GM10266 (cell line): ENCODE results near the gene NUP155.
"Not testable (repeated sequence)": the region's sequence is repeated elsewhere in the genome, so short reads cannot be mapped to it uniquely, and the experiment has no call there.

Experiments used
- DNase-seq: peaks from one replicate; pipeline ENCODE4 v3.0.0; 2012; ENCODE audit errors: extremely low spot score
- TF ChIP-seq, protein P1 (sequence below): IDR thresholded peaks from 2 replicates; pipeline ENCODE4 v1.5.1; 2012; ENCODE audit warnings: mild to moderate bottlenecking, low read depth; ENCODE audit not compliant: control insufficient read depth, insufficient read depth; ENCODE audit errors: missing control alignments

NUP155 gene

DNA sequence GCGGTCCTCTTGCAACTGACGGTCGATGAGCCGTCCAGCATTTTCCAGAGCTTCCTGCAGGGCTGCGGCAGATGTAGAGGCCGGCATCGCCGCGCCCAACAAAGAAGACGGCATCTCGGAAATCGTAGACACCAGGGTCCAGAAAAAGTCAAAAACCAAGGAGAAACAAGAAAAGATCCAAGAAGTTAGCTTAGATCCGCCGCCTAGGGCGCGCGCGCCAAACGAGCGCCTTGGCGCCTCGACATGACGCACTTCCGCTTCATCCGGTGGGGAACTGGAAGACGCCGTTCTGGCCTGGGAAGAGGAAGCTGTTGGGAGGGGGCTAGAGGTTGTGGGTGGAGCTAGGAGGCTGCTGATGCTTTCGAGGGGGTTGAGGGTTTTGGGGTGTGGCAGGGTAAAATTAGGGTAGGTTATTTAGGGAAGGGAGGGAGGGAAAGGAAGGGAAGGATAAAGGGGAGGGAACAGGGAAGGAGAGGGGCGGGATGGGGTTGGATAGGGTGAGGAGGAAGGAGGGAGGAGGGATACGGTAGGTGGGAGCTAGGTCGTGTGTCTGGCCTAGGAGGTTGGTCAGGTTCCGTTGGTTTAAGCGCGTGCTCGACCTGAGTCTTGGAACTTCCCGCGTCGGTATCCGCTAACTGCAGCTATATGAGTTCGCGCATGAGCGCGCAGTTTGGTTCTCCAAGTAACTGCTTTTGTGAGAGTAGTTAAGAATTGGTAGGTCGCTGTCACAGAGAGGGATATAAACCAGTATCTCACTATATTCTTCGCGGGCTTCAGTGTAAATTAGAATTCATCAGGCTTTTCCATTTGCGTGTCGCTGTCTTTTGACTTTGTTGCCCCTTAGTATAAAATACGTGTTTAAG is at the start of gene NUP155:
NUP155 (minus strand) TSS at position 243 of the 863 bp plus-strand sequence; CDS start at position 114, 129 bp downstream.
- TF ChIP-seq, protein P1, sequence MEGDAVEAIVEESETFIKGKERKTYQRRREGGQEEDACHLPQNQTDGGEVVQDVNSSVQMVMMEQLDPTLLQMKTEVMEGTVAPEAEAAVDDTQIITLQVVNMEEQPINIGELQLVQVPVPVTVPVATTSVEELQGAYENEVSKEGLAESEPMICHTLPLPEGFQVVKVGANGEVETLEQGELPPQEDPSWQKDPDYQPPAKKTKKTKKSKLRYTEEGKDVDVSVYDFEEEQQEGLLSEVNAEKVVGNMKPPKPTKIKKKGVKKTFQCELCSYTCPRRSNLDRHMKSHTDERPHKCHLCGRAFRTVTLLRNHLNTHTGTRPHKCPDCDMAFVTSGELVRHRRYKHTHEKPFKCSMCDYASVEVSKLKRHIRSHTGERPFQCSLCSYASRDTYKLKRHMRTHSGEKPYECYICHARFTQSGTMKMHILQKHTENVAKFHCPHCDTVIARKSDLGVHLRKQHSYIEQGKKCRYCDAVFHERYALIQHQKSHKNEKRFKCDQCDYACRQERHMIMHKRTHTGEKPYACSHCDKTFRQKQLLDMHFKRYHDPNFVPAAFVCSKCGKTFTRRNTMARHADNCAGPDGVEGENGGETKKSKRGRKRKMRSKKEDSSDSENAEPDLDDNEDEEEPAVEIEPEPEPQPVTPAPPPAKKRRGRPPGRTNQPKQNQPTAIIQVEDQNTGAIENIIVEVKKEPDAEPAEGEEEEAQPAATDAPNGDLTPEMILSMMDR = no peak
- DNase-seq = peak; percentile 88

DNA sequence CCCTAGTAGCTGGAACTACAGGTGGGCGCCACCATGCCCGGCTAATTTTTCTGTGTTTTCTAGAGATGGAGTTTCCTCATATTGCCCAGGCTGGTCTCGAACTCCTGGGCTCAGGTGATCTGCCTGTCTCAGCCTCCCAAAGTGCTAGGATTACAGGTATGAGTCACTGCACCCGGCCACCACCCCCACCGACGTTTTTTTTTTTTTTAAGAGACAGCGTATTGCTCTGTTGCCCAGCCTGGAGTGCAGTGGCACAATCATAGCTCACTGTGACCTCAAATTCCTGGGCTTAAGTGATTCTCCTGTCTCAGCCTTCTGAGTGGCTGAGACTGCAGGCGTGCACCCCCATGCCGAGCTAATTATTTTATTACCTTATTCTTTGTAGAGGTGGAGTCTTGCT is 46.4 kb upstream of the NUP155 start:
- TF ChIP-seq, protein P1 = no peak
- DNase-seq = no peak

DNA sequence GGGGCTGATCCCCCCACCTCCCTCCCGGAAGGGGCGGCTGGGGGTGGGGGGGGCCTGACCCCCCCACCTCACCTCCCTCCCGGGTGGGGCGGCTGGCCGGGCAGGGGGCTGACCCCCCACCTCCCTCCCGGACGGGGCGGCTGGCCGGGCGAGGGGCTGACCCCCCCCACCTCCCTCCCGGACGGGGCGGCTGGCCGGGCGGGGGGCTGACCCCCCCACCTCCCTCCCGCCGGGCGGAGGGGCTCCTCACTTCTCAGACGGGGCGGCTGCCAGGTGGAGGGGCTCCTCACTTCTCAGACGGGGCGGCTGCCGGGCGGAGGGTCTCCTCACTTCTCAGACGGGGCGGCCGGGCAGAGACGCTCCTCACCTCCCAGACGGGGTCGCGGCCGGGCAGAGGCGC is 44.5 kb upstream of the NUP155 start:
- DNase-seq = not testable (repeated sequence)

DNA sequence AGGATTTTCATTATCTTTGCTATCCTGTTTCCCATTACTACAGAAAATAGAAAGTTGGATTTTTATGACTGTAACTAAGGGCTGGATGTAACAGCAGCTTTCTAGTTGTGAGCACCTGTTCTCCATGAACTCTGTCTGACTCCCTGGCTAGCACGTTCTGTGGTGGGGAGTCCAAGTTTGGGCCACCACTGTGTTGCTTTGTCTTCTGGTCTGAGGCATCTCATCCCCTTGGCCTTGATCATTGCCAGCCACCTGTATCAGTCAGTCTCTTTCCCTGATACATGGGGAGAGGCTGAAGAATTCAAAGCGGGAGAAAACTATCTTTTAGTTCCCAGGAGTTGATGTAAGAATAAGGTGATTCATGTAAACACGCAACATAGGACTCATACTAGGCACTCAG is 41.6 kb upstream of the NUP155 start:
- no peak for DNase-seq
- TF ChIP-seq, protein P1 = no peak

DNA sequence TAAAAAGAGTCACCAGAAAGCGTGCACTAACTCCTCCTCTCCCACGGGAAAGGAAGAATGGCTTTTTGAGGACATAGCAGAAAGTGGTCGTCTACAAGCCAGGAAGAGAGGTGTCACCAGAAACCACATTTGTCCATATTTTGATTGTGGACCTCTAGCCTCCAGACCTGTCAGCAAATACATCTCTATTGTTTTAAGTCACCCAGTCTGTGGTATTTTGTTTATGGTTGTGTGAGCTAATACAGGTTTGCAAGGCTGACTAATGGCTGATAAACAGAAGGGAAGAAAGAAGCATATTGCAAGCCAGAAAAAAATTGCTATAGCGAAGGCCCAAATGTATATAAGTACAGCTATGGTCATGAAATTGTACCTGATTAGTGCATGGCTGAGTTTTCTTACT is 29.6 kb upstream of the NUP155 start:
- TF ChIP-seq, protein P1 = no peak
- no peak for DNase-seq

DNA sequence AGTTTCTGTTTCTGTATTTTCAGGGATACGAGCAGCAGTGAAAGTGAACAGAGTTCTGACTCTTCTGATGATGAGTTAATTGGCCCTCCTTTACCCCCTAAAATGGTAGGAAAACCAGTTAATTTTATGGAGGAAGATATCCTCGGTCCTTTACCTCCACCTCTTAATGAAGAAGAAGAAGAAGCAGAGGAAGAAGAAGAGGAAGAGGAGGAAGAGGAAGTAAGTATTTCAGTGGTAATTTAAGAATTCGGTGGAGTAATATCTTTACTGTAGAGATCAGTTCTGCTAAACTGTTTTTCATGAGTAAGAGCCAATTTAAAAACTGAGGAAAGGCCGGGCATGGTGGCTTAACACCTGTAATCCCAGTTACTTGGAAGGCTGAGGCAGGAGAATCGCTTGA is 25.4 kb upstream of the NUP155 start:
- TF ChIP-seq, protein P1 = no peak
- DNase-seq = no peak

DNA sequence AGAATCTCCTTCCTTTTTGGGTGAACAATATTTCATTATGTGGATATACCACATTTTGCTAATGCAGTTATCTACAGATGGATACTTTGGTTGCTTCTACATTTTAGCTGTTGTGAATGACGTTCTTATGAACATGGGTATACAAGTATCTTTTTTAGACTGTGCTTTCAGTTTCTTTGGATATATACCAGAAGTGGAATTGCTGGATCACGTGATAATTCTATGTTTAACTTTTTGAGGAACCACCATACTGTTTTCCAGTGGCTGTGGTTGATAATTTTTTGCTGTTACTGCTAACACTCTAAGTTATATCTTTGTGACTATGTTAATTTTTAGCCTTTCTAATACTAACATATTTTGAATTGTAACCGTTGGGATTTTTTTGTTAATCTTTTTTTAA is 20.7 kb upstream of the NUP155 start:
- TF ChIP-seq, protein P1 = no peak
- no peak for DNase-seq
